Psoas muscle (tissue), 8 donors: ENCODE measurements around the gene SMYD1. TPM values are rescaled to one million over a fixed set of nuclear protein-coding genes. Genes with fewer than 3 reads are reported as not detected.

ENCODE experiments used
- ATAC-seq, 4 donors: fragments of 200-7000 bp; cut with Tn5 transposase; one replicate each; pipeline ENCODE4 v1.9.1; 2020; ENCODE audit warnings: moderate library complexity in 3 of 4, mild to moderate bottlenecking in 2 of 4
- DNase-seq, 2 donors: peaks; one replicate each; pipeline ENCODE4 v3.0.0-alpha.2; 2020
- H3K27ac ChIP-seq: fragments of 200-600 bp; one replicate; pipeline ENCODE4 v1.8.0; 2022
- H3K27me3 ChIP-seq, 3 donors: fragments of 200-600 bp in 1 of 3; one replicate each; pipeline versions ENCODE4 v1.6.1 to v1.8.0; 2013 to 2022; ENCODE audit warnings: low read length in 2 of 3, mild to moderate bottlenecking in 2 of 3, moderate library complexity in 1 of 3; ENCODE audit not compliant: insufficient read depth in 3 of 3
- H3K36me3 ChIP-seq, 2 donors: fragments of 200-600 bp in 1 of 2; one replicate each; pipeline versions ENCODE4 v1.6.1 to v1.8.0; 2013 to 2022; ENCODE audit warnings: low read depth in 1 of 2, mild to moderate bottlenecking in 1 of 2, moderate library complexity in 1 of 2; ENCODE audit not compliant: insufficient read depth in 1 of 2
- H3K4me1 ChIP-seq: fragments of 200-600 bp; one replicate; pipeline ENCODE4 v1.8.0; 2022
- H3K4me3 ChIP-seq: fragments of 200-600 bp; one replicate; pipeline ENCODE4 v1.8.0; 2022; ENCODE audit warnings: mild to moderate bottlenecking
- H3K9me3 ChIP-seq: fragments of 200-600 bp; one replicate; pipeline ENCODE4 v1.8.0; 2022
- WGBS, 3 donors: extraction: QIAGEN DNeasy Blood & Tissue Kit; methylation state at CpG; one replicate each; pipeline versions ENCODE4 v1.1.6 to v1.1.7; 2013; 5-methylcytosine and 5-hydroxymethylcytosine counted together
- intact Hi-C, 2 donors: fragments of 100-400 bp; cut with DNase I; formaldehyde crosslinking; loops; one replicate each; pipeline versions ENCODE4 v1.11.0 to v1.14.2; 2022
- polyA plus RNA-seq, 3 donors: library from polyadenylated mRNA; stranded (reverse); fragments of 200-250 nt; gene quantifications; one replicate each; pipeline ENCODE4 v1.2.3, GENCODE V29; 2013
- total RNA-seq, 4 donors: library from RNA; stranded (reverse); fragmentation: NEBNext Ultra II Directional in 2 of 4; extraction: Animal tissue kit (Norgen Biotek cat#: 25700) in 2 of 4; gene quantifications; one replicate each; pipeline versions ENCODE4 v1.2.1 to v1.2.4, GENCODE V29; 2021 to 2023
- TF ChIP-seq, protein P1 (sequence below): fragments of 200-600 bp; IDR thresholded peaks from one replicate; pipeline ENCODE4 v1.8.0; 2022; ENCODE audit warnings: antibody characterized with exemption
- donor health status: healthy with polysubstance abuse.
- donor health status: DM: no; HTN: no; CAD: no; lungs with moderate emphysema.
- donor health status: Bipolar disorder and iron deficiency.
- donor health status: healthy.
- donor health status: DM: yes; HTN: yes; CAD: no.
- donor health status: DM: no; HTN: no; CAD: no.
- donor health status: DM: no; HTN: no; CAD: no.
- donor health status: DM: yes; HTN: yes; CAD: no.

Gene SMYD1
- total and polyA plus RNA-seq, 7 donors = 8.0 to 325 (median 143) TPM

DNA sequence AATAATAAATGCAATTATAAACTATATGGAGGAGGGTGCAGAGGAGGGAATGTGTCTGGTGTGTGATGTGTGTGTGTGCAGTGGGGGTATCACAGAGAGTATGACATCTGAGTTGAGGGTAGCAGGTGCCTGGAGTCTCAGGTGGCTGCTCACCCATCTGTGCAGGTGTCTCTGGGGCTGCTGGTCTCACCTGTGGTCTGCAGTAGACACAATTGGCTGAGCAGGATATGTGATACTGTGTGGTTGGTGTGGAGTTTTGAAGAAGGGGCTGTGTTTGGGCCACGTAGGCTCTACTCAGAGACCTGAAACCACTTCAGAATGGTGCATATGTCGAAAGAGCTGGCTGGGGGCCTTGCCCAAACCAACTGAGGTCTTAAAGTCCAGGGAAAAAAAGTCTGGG is 43.2 kb downstream of the SMYD1 start:
- TF ChIP-seq, protein P1, sequence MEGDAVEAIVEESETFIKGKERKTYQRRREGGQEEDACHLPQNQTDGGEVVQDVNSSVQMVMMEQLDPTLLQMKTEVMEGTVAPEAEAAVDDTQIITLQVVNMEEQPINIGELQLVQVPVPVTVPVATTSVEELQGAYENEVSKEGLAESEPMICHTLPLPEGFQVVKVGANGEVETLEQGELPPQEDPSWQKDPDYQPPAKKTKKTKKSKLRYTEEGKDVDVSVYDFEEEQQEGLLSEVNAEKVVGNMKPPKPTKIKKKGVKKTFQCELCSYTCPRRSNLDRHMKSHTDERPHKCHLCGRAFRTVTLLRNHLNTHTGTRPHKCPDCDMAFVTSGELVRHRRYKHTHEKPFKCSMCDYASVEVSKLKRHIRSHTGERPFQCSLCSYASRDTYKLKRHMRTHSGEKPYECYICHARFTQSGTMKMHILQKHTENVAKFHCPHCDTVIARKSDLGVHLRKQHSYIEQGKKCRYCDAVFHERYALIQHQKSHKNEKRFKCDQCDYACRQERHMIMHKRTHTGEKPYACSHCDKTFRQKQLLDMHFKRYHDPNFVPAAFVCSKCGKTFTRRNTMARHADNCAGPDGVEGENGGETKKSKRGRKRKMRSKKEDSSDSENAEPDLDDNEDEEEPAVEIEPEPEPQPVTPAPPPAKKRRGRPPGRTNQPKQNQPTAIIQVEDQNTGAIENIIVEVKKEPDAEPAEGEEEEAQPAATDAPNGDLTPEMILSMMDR = no peak
- Histone ChIP-seq H3K4me3 (no peak overlapping the region), H3K4me1 (peaks cover 7% of the 10 kb centered on the region), H3K9me3 (no peaks in the 10 kb centered on the region), H3K36me3 (peaks cover 0 to 85% of the 10 kb centered on the region in 2 donors), H3K27ac (peak overlapping the region; percentile 16), H3K27me3 (no peaks in the 10 kb centered on the region)
- 65 to 74% (median 66%) methylated on average over 2 of the region's 2 CpGs for WGBS, 3 donors
- intact Hi-C loops = no loop called here
- ATAC-seq (no peak), DNase-seq (no peak)

DNA sequence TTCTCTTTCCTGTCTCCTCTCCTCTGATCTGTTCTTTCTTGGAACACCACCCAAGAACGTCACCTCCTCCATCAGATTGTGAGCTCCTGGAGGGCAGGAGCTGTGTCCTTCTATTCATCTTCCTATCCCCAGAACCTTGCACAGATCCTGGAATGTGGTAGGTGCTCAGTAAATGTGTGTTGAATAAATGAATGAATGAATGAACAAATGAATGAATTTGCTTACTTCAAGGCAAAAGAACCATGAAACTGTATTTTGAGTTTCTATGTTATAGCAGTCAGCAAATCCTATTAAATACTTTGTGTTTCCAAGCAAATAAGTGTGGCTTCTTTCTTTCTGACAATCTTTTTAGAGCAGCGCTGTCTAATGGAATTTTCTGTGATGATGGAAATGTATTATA is 45.4 kb downstream of the SMYD1 start:
- TF ChIP-seq, protein P1 = no peak
- no peaks in the 10 kb centered on the region for H3K9me3 ChIP-seq
- no peaks in the 10 kb centered on the region for H3K27me3 ChIP-seq
- DNase-seq = no peak
- peaks cover 0 to 62% of the 10 kb centered on the region in 2 donors for H3K36me3 ChIP-seq
- H3K4me3 ChIP-seq = no peak overlapping the region
- intact Hi-C loops = no loop called here
- ATAC-seq = no peak
- WGBS, 3 donors = 84 to 96% (median 90%) methylated on average over 2 of the region's 2 CpGs
- H3K27ac ChIP-seq = no peak overlapping the region
- H3K4me1 ChIP-seq = peaks cover 14% of the 10 kb centered on the region

DNA sequence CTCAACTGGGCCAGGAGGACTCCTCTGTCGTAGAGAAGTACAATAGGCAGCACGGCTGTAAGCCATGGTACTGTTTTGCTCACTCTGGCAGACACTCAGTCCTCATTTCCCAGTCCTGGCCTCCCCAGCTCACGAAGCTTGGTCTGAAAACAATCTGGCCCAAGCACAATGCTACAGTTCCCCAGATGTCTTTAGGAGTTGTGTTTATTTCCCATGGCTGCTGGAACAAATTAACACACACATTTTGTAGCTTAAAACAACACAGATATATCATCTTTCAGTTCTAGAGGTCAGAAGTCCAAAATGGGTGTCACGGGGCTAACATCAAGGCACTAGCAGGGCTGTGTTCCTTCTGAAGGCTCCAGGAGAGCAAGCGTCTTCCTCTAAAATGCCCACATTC is 47.3 kb downstream of the SMYD1 start:
- intact Hi-C loops = no loop called here
- no peak overlapping the region for H3K4me3 ChIP-seq
- peaks cover 23% of the 10 kb centered on the region for H3K4me1 ChIP-seq
- H3K36me3 ChIP-seq = peaks cover 0 to 44% of the 10 kb centered on the region in 2 donors
- no peaks in the 10 kb centered on the region for H3K27me3 ChIP-seq
- H3K9me3 ChIP-seq = no peaks in the 10 kb centered on the region
- no peak for DNase-seq
- 17 to 27% (median 19%) methylated on average over 5 of the region's 5 CpGs for WGBS, 3 donors
- TF ChIP-seq, protein P1 = no peak
- peak in 2 of 4 donors; percentile 21 to 29 for ATAC-seq
- H3K27ac ChIP-seq = no peak overlapping the region

DNA sequence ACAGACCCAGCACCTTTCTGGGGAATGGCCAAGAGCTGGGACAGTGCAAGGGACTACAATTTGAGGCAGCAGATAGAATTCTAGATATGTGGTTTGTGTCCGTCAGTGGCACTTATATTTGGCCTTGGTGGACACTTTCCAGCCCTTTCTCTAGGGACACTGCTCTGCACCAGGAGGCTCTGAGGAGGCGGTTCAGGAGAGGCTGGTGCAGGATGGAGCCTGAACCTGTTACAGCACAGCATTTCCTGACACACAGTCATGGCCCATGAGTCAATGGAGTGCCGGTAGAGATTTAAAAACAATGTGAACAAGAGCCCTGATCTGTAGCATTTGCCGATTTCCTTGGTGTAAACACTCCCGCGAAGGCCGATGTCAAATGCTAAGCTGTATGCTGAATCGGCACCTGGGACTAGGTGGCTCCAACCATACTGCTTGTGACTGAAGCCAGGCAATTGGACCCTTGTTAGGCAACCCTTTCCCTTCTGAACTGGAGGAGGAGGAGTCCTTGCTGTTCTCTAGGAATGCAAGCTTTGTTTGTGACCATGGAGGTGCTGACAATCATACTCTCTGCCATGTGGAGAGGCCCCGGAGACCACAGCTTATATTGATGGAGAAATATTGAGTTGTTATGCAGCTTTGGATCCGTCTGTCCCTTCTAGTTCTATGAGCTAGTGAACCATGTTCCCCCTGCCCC is 48.3 kb downstream of the SMYD1 start:
- WGBS, 3 donors = 74 to 86% (median 83%) methylated on average over 10 of the region's 10 CpGs
- no peak for DNase-seq
- Histone ChIP-seq H3K4me3 (no peak overlapping the region), H3K27ac (no peak overlapping the region), H3K4me1 (peaks cover 23% of the 10 kb centered on the region), H3K27me3 (no peaks in the 10 kb centered on the region), H3K36me3 (peaks cover 0 to 35% of the 10 kb centered on the region in 2 donors), H3K9me3 (no peaks in the 10 kb centered on the region)
- TF ChIP-seq, protein P1 = no peak
- intact Hi-C loops = no loop called here
- peak in 3 of 4 donors; percentile 26 to 38 (median 28) for ATAC-seq
